Measurements from ENCODE around the gene SLC1A2.

SLC1A2 gene

GRCh38 chr11:35303596-35304385 lies 115.6 kb downstream of the SLC1A2 start:
- DNase-seq (ENCODE audit: low read depth in 2 of 2), result no peak

GRCh38 chr11:35302398-35302797 lies 117.0 kb downstream of the SLC1A2 start:
- no peak for DNase-seq (ENCODE audit: low read depth in 2 of 2)

- no peak for DNase-seq (ENCODE audit: low read depth in 2 of 2)
Observed at GRCh38 chr11:35298369-35298768, 121.0 kb downstream of the SLC1A2 start.

GRCh38 chr11:35295751-35296150 lies 123.6 kb downstream of the SLC1A2 start:
- no peak for DNase-seq (ENCODE audit: low read depth in 2 of 2)

GRCh38 chr11:35293699-35294098 lies 125.7 kb downstream of the SLC1A2 start:
- no peak for DNase-seq (ENCODE audit: low read depth in 2 of 2)

- DNase-seq (ENCODE audit: low read depth in 2 of 2), result no peak
Observed at GRCh38 chr11:35293035-35293434, 126.3 kb downstream of the SLC1A2 start.

GRCh38 chr11:35292279-35292678 lies 127.1 kb downstream of the SLC1A2 start:
- DNase-seq (ENCODE audit: low read depth in 2 of 2), result no peak

- no peak for DNase-seq (ENCODE audit: low read depth in 2 of 2)
Observed at GRCh38 chr11:35290876-35291275, 128.5 kb downstream of the SLC1A2 start.

- DNase-seq (ENCODE audit: low read depth in 2 of 2), result no peak
Observed at GRCh38 chr11:35289821-35290220, 129.5 kb downstream of the SLC1A2 start.

GRCh38 chr11:35288817-35289541 lies 130.4 kb downstream of the SLC1A2 start:
- no peak for DNase-seq (ENCODE audit: low read depth in 2 of 2)

GRCh38 chr11:35288309-35288708 lies 131.0 kb downstream of the SLC1A2 start:
- DNase-seq (ENCODE audit: low read depth in 2 of 2), result no peak

- no peak for DNase-seq (ENCODE audit: low read depth in 2 of 2)
Observed at GRCh38 chr11:35287344-35287890, 131.9 kb downstream of the SLC1A2 start.

GRCh38 chr11:35286126-35286525 lies 133.2 kb downstream of the SLC1A2 start:
- no peak for DNase-seq (ENCODE audit: low read depth in 2 of 2)

GRCh38 chr11:35285471-35285870 lies 133.9 kb downstream of the SLC1A2 start:
- DNase-seq (ENCODE audit: low read depth in 2 of 2), result no peak

- no peak for DNase-seq (ENCODE audit: low read depth in 2 of 2)
Observed at GRCh38 chr11:35282221-35282882, 137.0 kb downstream of the SLC1A2 start.

- no peak for DNase-seq (ENCODE audit: low read depth in 2 of 2)
Observed at GRCh38 chr11:35281169-35281688, 138.1 kb downstream of the SLC1A2 start.

- no peak for DNase-seq (ENCODE audit: low read depth in 2 of 2)
Observed at GRCh38 chr11:35280727-35281126, 138.6 kb downstream of the SLC1A2 start.

GRCh38 chr11:35277827-35278226 lies 141.5 kb downstream of the SLC1A2 start:
- no peak for DNase-seq (ENCODE audit: low read depth in 2 of 2)

GRCh38 chr11:35276396-35277145 lies 142.8 kb downstream of the SLC1A2 start:
- no peak for DNase-seq (ENCODE audit: low read depth in 2 of 2)

GRCh38 chr11:35275786-35276170 lies 143.6 kb downstream of the SLC1A2 start:
- DNase-seq (ENCODE audit: low read depth in 2 of 2), result no peak

Measured in stimulated activated CD8-positive, alpha-beta memory T cell treated with anti-CD3 and anti-CD28 coated beads, Interleukin-7, amount 100 ng/mL, for 1 hour (primary cell).